ENCODE results near the gene OR2A12. TPM values are rescaled to one million over a fixed set of nuclear protein-coding genes. Genes with fewer than 3 reads are reported as not detected.

Gene OR2A12
- total RNA-seq, 1 donor = not detected

GRCh38 chr7:144057954-144058353 is 28.1 kb upstream of the OR2A12 start:
- no peaks in the 10 kb centered on the region for H3K4me1 ChIP-seq (ENCODE audit: insufficient read depth, low read length)
- no peaks in the 10 kb centered on the region for H4K20me1 ChIP-seq (ENCODE audit: insufficient read depth, low read length)
- no peaks in the 10 kb centered on the region for H3K79me2 ChIP-seq (ENCODE audit: insufficient read depth, low read length)
- peak; percentile 48 for DNase-seq (ENCODE audit: insufficient read length, low spot score, missing footprints)
- H3K27me3 ChIP-seq (ENCODE audit: insufficient read depth, low read length) = no peaks in the 10 kb centered on the region
- no peak overlapping the region for H3K4me3 ChIP-seq (ENCODE audit: insufficient read depth, low read length)
- no peak for TF ChIP-seq CTCF (IDR thresholded peaks at IDR 0.05; ENCODE audit: extremely low read depth, low read depth, low read length)
- no peak overlapping the region for H2AFZ ChIP-seq (ENCODE audit: low read length)
- H3K9me3 ChIP-seq (ENCODE audit: low read depth, low read length) = no peaks in the 10 kb centered on the region
- H3K4me2 ChIP-seq (ENCODE audit: insufficient read depth, low read length) = no peak overlapping the region
- H3K36me3 ChIP-seq (ENCODE audit: insufficient read depth, low read length) = no peaks in the 10 kb centered on the region
- no peak overlapping the region for H3K27ac ChIP-seq (ENCODE audit: low read depth, low read length)

- H4K20me1 ChIP-seq (ENCODE audit: insufficient read depth, low read length) = no peaks in the 10 kb centered on the region
- H3K36me3 ChIP-seq (ENCODE audit: insufficient read depth, low read length) = no peaks in the 10 kb centered on the region
Measured at GRCh38 chr7:144063710-144064109, 22.4 kb upstream of the OR2A12 start.

GRCh38 chr7:144069511-144069910 is 16.6 kb upstream of the OR2A12 start, which contains the start of gene OR2A25:
Gene OR2A25 (plus strand): TSS chr7:144069811. CDS start chr7:144074220, 4,409 bp downstream.
- Histone ChIP-seq H4K20me1 (ENCODE audit: insufficient read depth, low read length) (no peaks in the 10 kb centered on the region), H3K36me3 (ENCODE audit: insufficient read depth, low read length) (no peaks in the 10 kb centered on the region), H3K4me2 (ENCODE audit: insufficient read depth, low read length) (no peak within 1 kb of the TSS), H3K27me3 (ENCODE audit: insufficient read depth, low read length) (no peaks in the 10 kb centered on the region), H3K4me3 (ENCODE audit: insufficient read depth, low read length) (no peak within 1 kb of the TSS), H3K4me1 (ENCODE audit: insufficient read depth, low read length) (no peaks in the 10 kb centered on the region), H2AFZ (ENCODE audit: low read length) (no peak within 1 kb of the TSS), H3K9me3 (ENCODE audit: low read depth, low read length) (no peaks in the 10 kb centered on the region), H3K27ac (ENCODE audit: low read depth, low read length) (no peak within 1 kb of the TSS), H3K79me2 (ENCODE audit: insufficient read depth, low read length) (no peaks in the 10 kb centered on the region)
- no peak for TF ChIP-seq CTCF (IDR thresholded peaks at IDR 0.05; ENCODE audit: extremely low read depth, low read depth, low read length)
- no peak for DNase-seq (ENCODE audit: insufficient read length, low spot score, missing footprints)

More at GRCh38 chr7:144063710-144064109, 22.4 kb upstream of the OR2A12 start:
- no peak for DNase-seq (ENCODE audit: insufficient read length, low spot score, missing footprints)
- Histone ChIP-seq H3K27ac (ENCODE audit: low read depth, low read length) (no peak overlapping the region), H3K4me3 (ENCODE audit: insufficient read depth, low read length) (no peak overlapping the region), H2AFZ (ENCODE audit: low read length) (no peak overlapping the region), H3K79me2 (ENCODE audit: insufficient read depth, low read length) (no peaks in the 10 kb centered on the region), H3K4me2 (ENCODE audit: insufficient read depth, low read length) (no peak overlapping the region), H3K27me3 (ENCODE audit: insufficient read depth, low read length) (no peaks in the 10 kb centered on the region), H3K4me1 (ENCODE audit: insufficient read depth, low read length) (no peaks in the 10 kb centered on the region), H3K9me3 (ENCODE audit: low read depth, low read length) (no peaks in the 10 kb centered on the region)
- no peak for TF ChIP-seq CTCF (IDR thresholded peaks at IDR 0.05; ENCODE audit: extremely low read depth, low read depth, low read length)

GRCh38 chr7:144069953-144070352 is 16.1 kb upstream of the OR2A12 start:
- DNase-seq (ENCODE audit: insufficient read length, low spot score, missing footprints) = no peak
- no peaks in the 10 kb centered on the region for H3K9me3 ChIP-seq (ENCODE audit: low read depth, low read length)
- no peaks in the 10 kb centered on the region for H4K20me1 ChIP-seq (ENCODE audit: insufficient read depth, low read length)
- H3K4me3 ChIP-seq (ENCODE audit: insufficient read depth, low read length) = no peak overlapping the region
- H3K27me3 ChIP-seq (ENCODE audit: insufficient read depth, low read length) = no peaks in the 10 kb centered on the region
- H3K79me2 ChIP-seq (ENCODE audit: insufficient read depth, low read length) = no peaks in the 10 kb centered on the region
- H3K4me2 ChIP-seq (ENCODE audit: insufficient read depth, low read length) = no peak overlapping the region
- H3K27ac ChIP-seq (ENCODE audit: low read depth, low read length) = no peak overlapping the region
- no peak overlapping the region for H2AFZ ChIP-seq (ENCODE audit: low read length)
- no peak for TF ChIP-seq CTCF (IDR thresholded peaks at IDR 0.05; ENCODE audit: extremely low read depth, low read depth, low read length)
- H3K36me3 ChIP-seq (ENCODE audit: insufficient read depth, low read length) = no peaks in the 10 kb centered on the region
- no peaks in the 10 kb centered on the region for H3K4me1 ChIP-seq (ENCODE audit: insufficient read depth, low read length)

All from osteoblast (primary cell).